Kidney (tissue), 14 donors: ENCODE results near the gene NOL12. TPM values are rescaled to one million over a fixed set of nuclear protein-coding genes. Genes with fewer than 3 reads are reported as not detected.
A peak's percentile ranks its signal among the peaks of the same experiment; 100 is the strongest.

Experiments used
- DNase-seq, 5 donors: peaks; one replicate each; pipeline ENCODE4 v3.0.0-alpha.2; 2013 to 2020
- FAIRE-seq: peaks from 2 replicates; lab custom pipeline; 2012; peaks lifted over from hg19 to GRCh38; lab: Jason Lieb, UNC
- H3K27ac ChIP-seq, 2 donors: one replicate each; pipeline ENCODE4 v1.7.0; 2013; ENCODE audit warnings: low read depth in 2 of 2, low read length in 2 of 2, inconsistent platforms in 1 of 2
- H3K27me3 ChIP-seq: one replicate; pipeline ENCODE4 v1.7.1; 2013; ENCODE audit warnings: low read length, inconsistent platforms; ENCODE audit not compliant: control insufficient read depth, insufficient read depth
- H3K36me3 ChIP-seq, 3 donors: one replicate each; pipeline versions ENCODE4 v1.7.0 to v1.7.1; 2013; ENCODE audit warnings: low read length in 3 of 3, control low read depth in 1 of 3, inconsistent platforms in 1 of 3; ENCODE audit not compliant: insufficient read depth in 3 of 3, control insufficient read depth in 2 of 3
- H3K4me1 ChIP-seq, 3 donors: one replicate each; pipeline versions ENCODE4 v1.7.0 to v1.7.1; 2013; ENCODE audit warnings: low read length in 3 of 3, inconsistent platforms in 1 of 3, low read depth in 1 of 3; ENCODE audit not compliant: control insufficient read depth in 2 of 3, insufficient read depth in 2 of 3
- H3K4me3 ChIP-seq, 3 donors: one replicate each; pipeline versions ENCODE4 v1.7.0 to v1.8.1; 2013; ENCODE audit warnings: low read length in 3 of 3, control low read depth in 1 of 3, inconsistent platforms in 1 of 3
- H3K9ac ChIP-seq, 3 donors: one replicate each; pipeline versions ENCODE4 v1.7.0 to v1.7.1; 2013; ENCODE audit warnings: low read length in 3 of 3, control low read depth in 1 of 3, inconsistent platforms in 1 of 3
- H3K9me3 ChIP-seq, 3 donors: one replicate each; pipeline versions ENCODE4 v1.7.0 to v1.7.1; 2013; ENCODE audit warnings: low read length in 3 of 3, control low read depth in 1 of 3, inconsistent platforms in 1 of 3; ENCODE audit not compliant: control insufficient read depth in 2 of 3, insufficient read depth in 1 of 3
- CTCF ChIP-seq: IDR thresholded peaks from 3 replicates; pipeline ENCODE4 v1.5.1; 2012; ENCODE audit warnings: mild to moderate bottlenecking, moderate library complexity, borderline replicate concordance; ENCODE audit not compliant: insufficient read depth; ENCODE audit errors: extremely low read depth
- intact Hi-C: fragments of 100-400 bp; cut with DNase I; formaldehyde crosslinking; loops from one replicate; pipeline ENCODE4 v1.11.1; 2022
- polyA plus RNA-seq: library from polyadenylated mRNA; stranded (reverse); fragments of 350-450 nt; fragmentation: Illumina TruSeq; extraction: RNeasy Lipid Tissue Mini Kit (QIAGEN cat#74804); gene quantifications from one replicate; pipeline ENCODE4 v1.2.3, GENCODE V29; 2014; ENCODE audit warnings: low read depth, low replicate concordance; ENCODE audit not compliant: insufficient read depth
- total RNA-seq: library from RNA; stranded (reverse); fragmentation: NEBNext Ultra II Directional; extraction: Animal tissue kit (Norgen Biotek cat#: 25700); gene quantifications from one replicate; pipeline ENCODE4 v1.2.1, GENCODE V29; 2021
- donor health status: control.
- donor health status: control.
- donor health status: control.
- donor health status: control.
- donor health status: control.
- donor health status: DM: yes; HTN: yes; CAD: no.
- donor health status: Normal renal cell carcinoma (clear cell type).

Gene NOL12
- total and polyA plus RNA-seq, 2 donors from 2014 or later: 26.3 to 27.5 TPM

GRCh38 chr22:37674248-37674647 lies 11.9 kb upstream of the NOL12 start:
- FAIRE-seq (no peak), DNase-seq (no peak)
- H3K27ac ChIP-seq: no peak overlapping the region
- TF ChIP-seq CTCF: no peak
- H3K9me3 ChIP-seq: no peaks in the 10 kb centered on the region
- intact Hi-C loops: no loop called here
- H3K4me3 ChIP-seq: no peak overlapping the region
- no peak overlapping the region for H3K9ac ChIP-seq
- peaks cover 0 to 10% (median 0%) of the 10 kb centered on the region in 3 donors for H3K4me1 ChIP-seq
- no peaks in the 10 kb centered on the region for H3K27me3 ChIP-seq
- no peaks in the 10 kb centered on the region for H3K36me3 ChIP-seq

- no peak for TF ChIP-seq CTCF
- DNase-seq (peak; percentile 77 to 99 (median 90)), FAIRE-seq (no peak)
- Histone ChIP-seq H3K27me3 (no peaks in the 10 kb centered on the region), H3K36me3 (no peaks in the 10 kb centered on the region), H3K4me3 (peak within 1 kb of the TSS; percentile 28 to 75 (median 64)), H3K9me3 (no peaks in the 10 kb centered on the region), H3K27ac (peak within 1 kb of the TSS; percentile 93 to 97), H3K4me1 (peaks cover 0 to 10% (median 0%) of the 10 kb centered on the region in 3 donors), H3K9ac (peak within 1 kb of the TSS; percentile 47 to 84 (median 51))
- intact Hi-C loops: no loop called here
Observed at GRCh38 chr22:37674951-37675929, 10.9 kb upstream of the NOL12 start, which contains the start of gene LGALS1. TSS of gene LGALS1 (plus strand) at chr22:37675636. CDS start at chr22:37675703, 67 bp downstream.

- TF ChIP-seq CTCF: no peak
- H3K4me1 ChIP-seq: peaks cover 0 to 10% (median 0%) of the 10 kb centered on the region in 3 donors
- peak overlapping the region; percentile 47 to 84 (median 51) for H3K9ac ChIP-seq
- intact Hi-C loops: no loop called here
- peak overlapping the region; percentile 93 to 97 for H3K27ac ChIP-seq
- H3K36me3 ChIP-seq: no peaks in the 10 kb centered on the region
- H3K9me3 ChIP-seq: no peaks in the 10 kb centered on the region
- DNase-seq (peak in 1 of 5 donors; percentile 50), FAIRE-seq (no peak)
- H3K27me3 ChIP-seq: no peaks in the 10 kb centered on the region
- peak overlapping the region; percentile 28 to 75 (median 64) for H3K4me3 ChIP-seq
Observed at GRCh38 chr22:37675930-37676735, 10.0 kb upstream of the NOL12 start.
